Transverse colon (tissue), 4 donors: ENCODE results near the gene HNRNPH2. TPM values are rescaled to one million over a fixed set of nuclear protein-coding genes. Genes with fewer than 3 reads are reported as not detected.
A peak's percentile ranks its signal among the peaks of the same experiment; 100 is the strongest.

Experiments
- DNase-seq: peaks from one replicate; pipeline ENCODE4 v3.0.0-alpha.2; 2019
- H3K27ac ChIP-seq, 4 donors: fragments of 200-600 bp; sonication (generic); 2 replicates each; pipeline ENCODE4 v1.5.1; 2016 to 2018; ENCODE audit warnings: inconsistent platforms in 4 of 4
- H3K27me3 ChIP-seq: fragments of 200-600 bp; sonication (generic); 2 replicates; pipeline ENCODE4 v1.5.1; 2017; ENCODE audit warnings: inconsistent platforms
- H3K36me3 ChIP-seq, 4 donors: fragments of 200-600 bp; sonication (generic); 2 replicates each; pipeline ENCODE4 v1.5.1; 2017 to 2019; ENCODE audit warnings: inconsistent platforms in 4 of 4
- H3K4me1 ChIP-seq, 4 donors: fragments of 200-600 bp; sonication (generic); 2 replicates each; pipeline ENCODE4 v1.5.1; 2017 to 2020; ENCODE audit warnings: inconsistent platforms in 4 of 4
- H3K4me3 ChIP-seq, 4 donors: fragments of 200-600 bp; sonication (generic); 1 replicate in 1 of 4; 2 replicates in 3 of 4; pipeline versions ENCODE4 v1.5.1 to v1.6.1; 2017 to 2019; ENCODE audit warnings: inconsistent platforms in 4 of 4
- H3K9me3 ChIP-seq, 2 donors: fragments of 200-600 bp; sonication (generic); 2 replicates each; pipeline ENCODE4 v1.5.1; 2017 to 2019; ENCODE audit warnings: inconsistent platforms in 2 of 2
- EP300 ChIP-seq: sonication (generic); formaldehyde crosslinking; IDR thresholded peaks from one replicate; pipeline ENCODE4 v1.6.1; 2017; ENCODE audit warnings: antibody characterized with exemption, low read depth
- POLR2A ChIP-seq: fragments of 450-650 bp; IDR thresholded peaks from one replicate; pipeline ENCODE4 v1.6.1; 2016; ENCODE audit warnings: antibody characterized with exemption, mild to moderate bottlenecking, moderate library complexity
- POLR2AphosphoS5 ChIP-seq, 3 donors: sonication (generic); formaldehyde crosslinking; IDR thresholded peaks; one replicate each; pipeline ENCODE4 v1.6.1; 2016; ENCODE audit warnings: antibody characterized with exemption in 3 of 3
- WGBS, 2 donors: methylation state at CpG; one replicate each; pipeline ENCODE4 v1.1.5; 2018; ENCODE audit warnings: low coverage in 1 of 2; 5-methylcytosine and 5-hydroxymethylcytosine counted together
- in situ Hi-C, 4 donors: fragments of 200-750 bp; cut with MboI; loops; one replicate each; pipeline versions ENCODE4 v1.15.0 to v1.15.1; 2017; ENCODE audit warnings: low sequenced_read_pairs in 3 of 4, low pct_ligation_motif_present in 1 of 4, low pct_unique_long_range_greater_than_20kb in 1 of 4
- intact Hi-C: fragments of 100-400 bp; cut with DNase I; formaldehyde crosslinking; loops from one replicate; pipeline ENCODE4 v1.15.1; 2023; ENCODE audit warnings: low total_unique reads
- total RNA-seq, 4 donors: library from RNA; depleted of rRNA; stranded (reverse); fragments of >200 nt; gene quantifications; one replicate each; pipeline ENCODE4 v1.1.0, GENCODE V29; 2016
- TF ChIP-seq, protein P1 (sequence below), 5 experiments: fragments of 200-600 bp in 3 of 5; fragments of 450-650 bp in 2 of 5; sonication (generic) in 3 of 5; IDR thresholded peaks; 1 replicate in 2 of 5; 2 replicates in 3 of 5; pipeline ENCODE4 v1.5.1; 2016 to 2017; ENCODE audit warnings: antibody characterized with exemption in 5 of 5, inconsistent platforms in 3 of 5, mild to moderate bottlenecking in 2 of 5, moderate library complexity in 1 of 5

Gene HNRNPH2
- total RNA-seq, 4 donors from 2014 or later, result 9.7 to 46.1 (median 33.2) TPM

- in situ Hi-C loops, result loop anchor here in 2 of 4 donors (25.0 kb wide), 2 partner anchors 229 to 354 kb away; no protein-coding TSS in a partner anchor
- WGBS, 2 donors, result 54% methylated on average over 8 of the region's 8 CpGs; no CpG with 5 or more reads in 1 of the 2 donors
- intact Hi-C loops, result no loop called here
These were observed 465 bp downstream of the HNRNPH2 start for GRCh38 chrX:101408532-101408841.

GRCh38 chrX:101409043-101409442 lies 1.0 kb downstream of the HNRNPH2 start:
- H3K27ac ChIP-seq, result peak overlapping the region; percentile 81 to 94 (median 92)
- in situ Hi-C loops, result loop anchor here in 2 of 4 donors (25.0 kb wide), 2 partner anchors 228 to 353 kb away; no protein-coding TSS in a partner anchor
- no peak for TF ChIP-seq POLR2A
- peak in 1 of 3 donors; percentile 23 for TF ChIP-seq POLR2AphosphoS5 (IDR thresholded peaks at IDR 0.05)
- no peak for TF ChIP-seq EP300
- H3K4me1 ChIP-seq, result peaks cover 0 to 31% (median 2%) of the 10 kb centered on the region in 4 donors
- H3K36me3 ChIP-seq, result no peaks in the 10 kb centered on the region
- DNase-seq, result no peak
- H3K4me3 ChIP-seq, result peak overlapping the region in 3 of 4 donors; percentile 42 to 63 (median 61)
- WGBS, 2 donors, result 31% methylated on average over 6 of the region's 6 CpGs; no CpG with 5 or more reads in 1 of the 2 donors
- H3K27me3 ChIP-seq, result no peaks in the 10 kb centered on the region
- H3K9me3 ChIP-seq, result no peaks in the 10 kb centered on the region
- intact Hi-C loops, result no loop called here

More at GRCh38 chrX:101408532-101408841, 465 bp downstream of the HNRNPH2 start:
- TF ChIP-seq POLR2A (no peak), POLR2AphosphoS5 (IDR thresholded peaks at IDR 0.05) (no peak)
- TF ChIP-seq, protein P1, sequence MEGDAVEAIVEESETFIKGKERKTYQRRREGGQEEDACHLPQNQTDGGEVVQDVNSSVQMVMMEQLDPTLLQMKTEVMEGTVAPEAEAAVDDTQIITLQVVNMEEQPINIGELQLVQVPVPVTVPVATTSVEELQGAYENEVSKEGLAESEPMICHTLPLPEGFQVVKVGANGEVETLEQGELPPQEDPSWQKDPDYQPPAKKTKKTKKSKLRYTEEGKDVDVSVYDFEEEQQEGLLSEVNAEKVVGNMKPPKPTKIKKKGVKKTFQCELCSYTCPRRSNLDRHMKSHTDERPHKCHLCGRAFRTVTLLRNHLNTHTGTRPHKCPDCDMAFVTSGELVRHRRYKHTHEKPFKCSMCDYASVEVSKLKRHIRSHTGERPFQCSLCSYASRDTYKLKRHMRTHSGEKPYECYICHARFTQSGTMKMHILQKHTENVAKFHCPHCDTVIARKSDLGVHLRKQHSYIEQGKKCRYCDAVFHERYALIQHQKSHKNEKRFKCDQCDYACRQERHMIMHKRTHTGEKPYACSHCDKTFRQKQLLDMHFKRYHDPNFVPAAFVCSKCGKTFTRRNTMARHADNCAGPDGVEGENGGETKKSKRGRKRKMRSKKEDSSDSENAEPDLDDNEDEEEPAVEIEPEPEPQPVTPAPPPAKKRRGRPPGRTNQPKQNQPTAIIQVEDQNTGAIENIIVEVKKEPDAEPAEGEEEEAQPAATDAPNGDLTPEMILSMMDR (IDR thresholded peaks at IDR 0.05), result peak in 1 of 5 experiments; percentile 10
- Histone ChIP-seq H3K27ac (peak overlapping the region; percentile 81 to 94 (median 92)), H3K36me3 (no peaks in the 10 kb centered on the region), H3K4me1 (peaks cover 0 to 31% (median 2%) of the 10 kb centered on the region in 4 donors), H3K27me3 (no peaks in the 10 kb centered on the region), H3K9me3 (no peaks in the 10 kb centered on the region), H3K4me3 (peak overlapping the region; percentile 14 to 63 (median 52))
- DNase-seq, result no peak

- TF ChIP-seq POLR2AphosphoS5 (IDR thresholded peaks at IDR 0.05), result no peak
- no peak for TF ChIP-seq POLR2A
- TF ChIP-seq, protein P1 (IDR thresholded peaks at IDR 0.05), result no peak
- TF ChIP-seq EP300, result no peak
- H3K36me3 ChIP-seq, result no peaks in the 10 kb centered on the region
- H3K27me3 ChIP-seq, result no peaks in the 10 kb centered on the region
- 63 to 83% methylated on average over 1 to 7 of the region's 7 CpGs for WGBS, 2 donors
- H3K4me1 ChIP-seq, result peaks cover 0 to 38% (median 2%) of the 10 kb centered on the region in 4 donors
- no peak for DNase-seq
- intact Hi-C loops, result loop anchor here (10.0 kb wide), 1 partner anchor 344 kb away; no protein-coding TSS in a partner anchor
- in situ Hi-C loops, result loop anchor here in 2 of 4 donors (25.0 kb wide), 2 partner anchors 227 to 352 kb away; no protein-coding TSS in a partner anchor
- H3K9me3 ChIP-seq, result no peaks in the 10 kb centered on the region
- peak overlapping the region in 1 of 4 donors; percentile 7 for H3K4me3 ChIP-seq
- peak overlapping the region in 3 of 4 donors; percentile 17 to 81 (median 34) for H3K27ac ChIP-seq
These were observed 2.4 kb downstream of the HNRNPH2 start for GRCh38 chrX:101410461-101410860.

DNA sequence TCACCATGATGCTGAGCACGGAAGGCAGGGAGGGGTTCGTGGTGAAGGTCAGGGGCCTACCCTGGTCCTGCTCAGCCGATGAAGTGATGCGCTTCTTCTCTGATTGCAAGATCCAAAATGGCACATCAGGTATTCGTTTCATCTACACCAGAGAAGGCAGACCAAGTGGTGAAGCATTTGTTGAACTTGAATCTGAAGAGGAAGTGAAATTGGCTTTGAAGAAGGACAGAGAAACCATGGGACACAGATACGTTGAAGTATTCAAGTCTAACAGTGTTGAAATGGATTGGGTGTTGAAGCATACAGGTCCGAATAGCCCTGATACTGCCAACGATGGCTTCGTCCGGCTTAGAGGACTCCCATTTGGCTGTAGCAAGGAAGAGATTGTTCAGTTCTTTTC lies 4.0 kb downstream of the HNRNPH2 start:
- in situ Hi-C loops, result loop anchor here in 2 of 4 donors (25.0 kb wide), 2 partner anchors 225 to 350 kb away; no protein-coding TSS in a partner anchor

More for the DNA sequence above, 4.0 kb downstream of the HNRNPH2 start:
- no peaks in the 10 kb centered on the region for H3K36me3 ChIP-seq
- H3K27me3 ChIP-seq, result no peaks in the 10 kb centered on the region
- H3K27ac ChIP-seq, result no peak overlapping the region
- H3K9me3 ChIP-seq, result no peaks in the 10 kb centered on the region
- WGBS, 2 donors, result 83 to 100% methylated on average over 1 to 10 of the region's 10 CpGs
- intact Hi-C loops, result loop anchor here (10.0 kb wide), 1 partner anchor 343 kb away; no protein-coding TSS in a partner anchor
- no peak overlapping the region for H3K4me3 ChIP-seq
- TF ChIP-seq, protein P1 (IDR thresholded peaks at IDR 0.05), result no peak
- no peak for TF ChIP-seq POLR2A
- TF ChIP-seq EP300, result no peak
- no peak for TF ChIP-seq POLR2AphosphoS5 (IDR thresholded peaks at IDR 0.05)
- H3K4me1 ChIP-seq, result peaks cover 0 to 34% (median 5%) of the 10 kb centered on the region in 4 donors
- no peak for DNase-seq
